Right lobe of liver (tissue), 6 donors: ENCODE results near the gene OR2H1. TPM values are rescaled to one million over a fixed set of nuclear protein-coding genes. Genes with fewer than 3 reads are reported as not detected.

Source experiments
- ATAC-seq, 4 donors: fragments of 200-7000 bp; cut with Tn5 transposase; one replicate each; pipeline ENCODE4 v1.9.1; 2020; ENCODE audit warnings: mild to moderate bottlenecking in 4 of 4, moderate library complexity in 4 of 4
- DNase-seq, 3 donors: peaks; one replicate each; pipeline ENCODE4 v3.0.0-alpha.2; 2020
- H3K27ac ChIP-seq, 3 donors: fragments of 200-600 bp; one replicate each; pipeline ENCODE4 v1.8.0; 2022
- H3K27me3 ChIP-seq, 2 donors: fragments of 200-600 bp; one replicate each; pipeline ENCODE4 v1.8.0; 2022
- H3K36me3 ChIP-seq, 4 donors: fragments of 200-600 bp; sonication (generic) in 1 of 4; one replicate each; pipeline versions ENCODE4 v1.5.1 to v1.8.0; 2017 to 2022; ENCODE audit warnings: control low read depth in 1 of 4
- H3K4me1 ChIP-seq, 4 donors: fragments of 200-600 bp; sonication (generic) in 1 of 4; one replicate each; pipeline versions ENCODE4 v1.5.1 to v1.8.0; 2017 to 2022; ENCODE audit warnings: control low read depth in 1 of 4
- H3K4me3 ChIP-seq, 3 donors: fragments of 200-600 bp; one replicate each; pipeline ENCODE4 v1.8.0; 2022
- H3K9me3 ChIP-seq, 4 donors: fragments of 200-600 bp; sonication (generic) in 1 of 4; one replicate each; pipeline versions ENCODE4 v1.5.1 to v1.8.0; 2017 to 2022; ENCODE audit warnings: control low read depth in 1 of 4
- POLR2A ChIP-seq: fragments of 450-650 bp; IDR thresholded peaks from one replicate; pipeline ENCODE4 v1.6.1; 2017; ENCODE audit warnings: antibody characterized with exemption, mild to moderate bottlenecking
- whole genome bisulfite sequencing: methylation state at CpG from one replicate; pipeline ENCODE4 v1.1.6; 2018; ENCODE audit warnings: low coverage, low lambda C conversion rate; ENCODE audit not compliant: insufficient coverage; ENCODE audit errors: missing lambda C conversion rate; 5-methylcytosine and 5-hydroxymethylcytosine counted together
- intact Hi-C, 2 donors: fragments of 100-400 bp; cut with DNase I; formaldehyde crosslinking; loops; one replicate each; pipeline versions ENCODE4 v1.11.2 to v1.14.1; 2022
- total RNA-seq, 6 experiments: library from RNA; depleted of rRNA in 2 of 6; stranded (reverse); fragments of >200 nt in 2 of 6; fragmentation: NEBNext Ultra II Directional in 3 of 6; extraction: Animal tissue kit (Norgen Biotek cat#: 25700) in 3 of 6; gene quantifications; one replicate each; pipeline versions ENCODE4 v1.1.0 to v1.2.4, GENCODE V29; 2016 to 2023
- TF ChIP-seq, protein P1 (sequence below), 4 donors: fragments of 200-600 bp in 3 of 4; fragments of 450-650 bp in 1 of 4; IDR thresholded peaks; one replicate each; pipeline versions ENCODE4 v1.5.1 to v1.8.0; 2016 to 2022; ENCODE audit warnings: antibody characterized with exemption in 4 of 4, mild to moderate bottlenecking in 2 of 4
- donor health status: DM: no; HTN: yes; CAD: no.
- donor health status: DM: no; HTN: no; CAD: no.
- donor health status: DM: no; HTN: no; CAD: no.
- donor health status: DM: no; HTN: yes; CAD: no.
- donor health status: DM: no; HTN: yes; CAD: no.

The OR2H1 gene
- total RNA-seq, 6 experiments from 2014 or later, result not detected

DNA sequence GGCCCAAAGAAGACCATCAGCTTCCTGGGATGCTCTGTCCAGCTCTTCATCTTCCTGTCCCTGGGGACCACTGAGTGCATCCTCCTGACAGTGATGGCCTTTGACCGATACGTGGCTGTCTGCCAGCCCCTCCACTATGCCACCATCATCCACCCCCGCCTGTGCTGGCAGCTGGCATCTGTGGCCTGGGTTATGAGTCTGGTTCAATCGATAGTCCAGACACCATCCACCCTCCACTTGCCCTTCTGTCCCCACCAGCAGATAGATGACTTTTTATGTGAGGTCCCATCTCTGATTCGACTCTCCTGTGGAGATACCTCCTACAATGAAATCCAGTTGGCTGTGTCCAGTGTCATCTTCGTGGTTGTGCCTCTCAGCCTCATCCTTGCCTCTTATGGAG, 5.1 kb downstream of the OR2H1 start:
- ATAC-seq (peak; percentile 17 to 91 (median 36)), DNase-seq (peak in 1 of 3 donors; percentile 47)
- WGBS, result 55% methylated on average over 6 of the region's 6 CpGs
- TF ChIP-seq, protein P1, sequence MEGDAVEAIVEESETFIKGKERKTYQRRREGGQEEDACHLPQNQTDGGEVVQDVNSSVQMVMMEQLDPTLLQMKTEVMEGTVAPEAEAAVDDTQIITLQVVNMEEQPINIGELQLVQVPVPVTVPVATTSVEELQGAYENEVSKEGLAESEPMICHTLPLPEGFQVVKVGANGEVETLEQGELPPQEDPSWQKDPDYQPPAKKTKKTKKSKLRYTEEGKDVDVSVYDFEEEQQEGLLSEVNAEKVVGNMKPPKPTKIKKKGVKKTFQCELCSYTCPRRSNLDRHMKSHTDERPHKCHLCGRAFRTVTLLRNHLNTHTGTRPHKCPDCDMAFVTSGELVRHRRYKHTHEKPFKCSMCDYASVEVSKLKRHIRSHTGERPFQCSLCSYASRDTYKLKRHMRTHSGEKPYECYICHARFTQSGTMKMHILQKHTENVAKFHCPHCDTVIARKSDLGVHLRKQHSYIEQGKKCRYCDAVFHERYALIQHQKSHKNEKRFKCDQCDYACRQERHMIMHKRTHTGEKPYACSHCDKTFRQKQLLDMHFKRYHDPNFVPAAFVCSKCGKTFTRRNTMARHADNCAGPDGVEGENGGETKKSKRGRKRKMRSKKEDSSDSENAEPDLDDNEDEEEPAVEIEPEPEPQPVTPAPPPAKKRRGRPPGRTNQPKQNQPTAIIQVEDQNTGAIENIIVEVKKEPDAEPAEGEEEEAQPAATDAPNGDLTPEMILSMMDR (IDR thresholded peaks at IDR 0.05), result no peak
- no peak for TF ChIP-seq POLR2A
- Histone ChIP-seq H3K4me1 (no peaks in the 10 kb centered on the region), H3K27me3 (no peaks in the 10 kb centered on the region), H3K36me3 (no peaks in the 10 kb centered on the region), H3K27ac (no peak overlapping the region), H3K9me3 (no peaks in the 10 kb centered on the region), H3K4me3 (no peak overlapping the region)
- intact Hi-C loops, result no loop called here

DNA sequence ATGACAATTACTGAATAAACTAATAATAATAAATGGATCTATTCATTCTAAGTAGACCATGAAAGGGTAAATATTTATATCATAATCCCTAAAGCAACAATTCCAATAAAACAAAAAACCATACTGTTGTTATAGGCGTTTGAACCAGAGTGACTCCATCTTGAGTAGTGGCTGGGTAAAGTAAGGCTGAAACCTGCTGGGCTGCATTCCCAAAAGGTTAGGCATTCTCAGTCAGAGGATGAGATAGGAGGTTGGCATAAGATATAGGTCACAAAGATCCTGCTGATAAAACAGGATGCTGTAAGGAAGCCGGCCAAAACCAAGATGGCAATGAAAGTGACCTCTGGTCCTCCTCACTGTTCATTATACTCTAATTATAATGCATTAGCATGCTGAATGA, 8.3 kb downstream of the OR2H1 start:
- ATAC-seq (no peak), DNase-seq (no peak)
- no peaks in the 10 kb centered on the region for H3K27me3 ChIP-seq
- intact Hi-C loops, result no loop called here
- H3K9me3 ChIP-seq, result no peaks in the 10 kb centered on the region
- no peaks in the 10 kb centered on the region for H3K4me1 ChIP-seq
- no peak overlapping the region for H3K27ac ChIP-seq
- no peak overlapping the region for H3K4me3 ChIP-seq
- WGBS, result 82% methylated on average over 2 of the region's 2 CpGs
- H3K36me3 ChIP-seq, result no peaks in the 10 kb centered on the region
- no peak for TF ChIP-seq POLR2A
- TF ChIP-seq, protein P1 (IDR thresholded peaks at IDR 0.05), result no peak

DNA sequence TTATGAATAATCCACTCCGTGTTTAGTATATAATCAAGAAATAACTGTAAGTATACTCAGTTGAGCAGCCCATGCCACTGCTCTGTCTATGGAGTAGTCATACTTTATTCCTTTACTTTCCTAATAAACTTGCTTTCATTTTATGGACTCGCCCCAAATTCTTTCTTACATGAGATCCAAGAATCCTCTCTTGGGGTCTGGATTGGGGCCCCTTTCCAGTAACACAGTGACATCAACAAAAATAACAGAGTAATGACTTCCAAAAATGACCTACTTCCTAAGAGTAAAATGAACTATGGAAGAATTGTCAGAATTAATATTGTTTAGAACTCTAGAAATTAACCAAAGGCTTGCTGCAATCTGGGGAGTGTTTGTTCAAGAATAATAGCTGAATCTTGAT, 8.8 kb downstream of the OR2H1 start:
- intact Hi-C loops, result no loop called here
- ATAC-seq (no peak), DNase-seq (no peak)
- H3K4me1 ChIP-seq, result no peaks in the 10 kb centered on the region
- no peak overlapping the region for H3K4me3 ChIP-seq
- no peaks in the 10 kb centered on the region for H3K27me3 ChIP-seq
- no peaks in the 10 kb centered on the region for H3K36me3 ChIP-seq
- no peaks in the 10 kb centered on the region for H3K9me3 ChIP-seq
- no peak overlapping the region for H3K27ac ChIP-seq
- TF ChIP-seq, protein P1 (IDR thresholded peaks at IDR 0.05), result no peak
- no peak for TF ChIP-seq POLR2A
- 62% methylated on average over 2 of the region's 2 CpGs for WGBS

DNA sequence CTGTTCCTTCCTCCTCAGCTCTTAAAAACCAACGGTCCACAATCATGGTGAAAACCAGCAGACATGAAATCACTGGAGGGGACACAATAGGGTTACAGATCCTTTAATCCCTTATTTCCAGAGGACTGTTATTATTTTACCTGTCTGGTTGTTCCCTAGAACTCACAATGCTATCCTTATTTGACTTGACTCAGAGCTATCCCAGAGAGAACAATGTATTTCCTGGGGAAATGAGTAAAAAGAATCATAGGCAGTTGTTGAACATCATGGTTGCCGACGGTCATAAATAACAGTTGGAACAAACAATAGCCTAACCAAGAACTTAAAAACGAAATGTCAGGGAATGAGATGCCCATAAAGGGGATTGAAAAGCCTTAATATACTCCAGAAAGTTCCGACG, 9.3 kb downstream of the OR2H1 start:
- 52% methylated on average over 6 of the region's 6 CpGs for WGBS
- Histone ChIP-seq H3K4me1 (no peaks in the 10 kb centered on the region), H3K27ac (no peak overlapping the region), H3K9me3 (no peaks in the 10 kb centered on the region), H3K27me3 (no peaks in the 10 kb centered on the region), H3K4me3 (no peak overlapping the region), H3K36me3 (no peaks in the 10 kb centered on the region)
- ATAC-seq (no peak), DNase-seq (no peak)
- TF ChIP-seq POLR2A, result no peak
- TF ChIP-seq, protein P1 (IDR thresholded peaks at IDR 0.05), result no peak
- intact Hi-C loops, result no loop called here

DNA sequence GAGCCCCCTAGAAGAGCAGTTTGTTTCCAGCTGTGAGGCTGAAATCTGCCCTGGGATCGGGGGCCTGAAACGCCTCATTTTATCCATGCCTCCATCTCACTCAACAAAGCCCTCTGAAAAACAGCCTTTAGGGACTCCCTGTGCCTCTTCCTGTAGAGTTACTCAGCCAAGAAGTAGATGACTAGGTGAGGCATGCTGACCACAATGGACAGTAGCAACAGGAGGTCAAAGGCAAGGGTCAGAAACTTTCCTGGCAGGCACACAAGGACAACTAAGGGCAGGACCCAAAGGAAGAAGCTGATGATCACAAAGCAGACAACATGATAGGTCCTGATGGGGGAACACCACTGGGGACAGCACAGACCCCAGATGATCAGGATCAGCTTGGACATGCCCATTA, 18.0 kb downstream of the OR2H1 start:
- H3K36me3 ChIP-seq, result no peaks in the 10 kb centered on the region
- no peaks in the 10 kb centered on the region for H3K27me3 ChIP-seq
- no peak for TF ChIP-seq POLR2A
- TF ChIP-seq, protein P1 (IDR thresholded peaks at IDR 0.05), result no peak
- intact Hi-C loops, result no loop called here
- H3K27ac ChIP-seq, result no peak overlapping the region
- ATAC-seq (peak in 3 of 4 donors; percentile 31 to 60 (median 47)), DNase-seq (no peak)
- H3K9me3 ChIP-seq, result no peaks in the 10 kb centered on the region
- H3K4me3 ChIP-seq, result no peak overlapping the region
- WGBS, result 90% methylated on average over 2 of the region's 2 CpGs
- H3K4me1 ChIP-seq, result no peaks in the 10 kb centered on the region
